NT2/D1 (cell line): ENCODE measurements around the gene DLG2.

Source experiments
- SUZ12 ChIP-seq: IDR thresholded peaks from 2 replicates; pipeline ENCODE4 v1.6.1; 2011; ENCODE audit not compliant: insufficient read length, insufficient read depth; ENCODE audit errors: extremely low read depth
- YY1 ChIP-seq: IDR thresholded peaks from 2 replicates; pipeline ENCODE4 v1.6.1; 2011; ENCODE audit not compliant: insufficient read length, insufficient read depth
- ZNF274 ChIP-seq: IDR thresholded peaks from 2 replicates; pipeline ENCODE4 v1.6.1; 2011; ENCODE audit warnings: mild to moderate bottlenecking, low read depth, low read length

DNA sequence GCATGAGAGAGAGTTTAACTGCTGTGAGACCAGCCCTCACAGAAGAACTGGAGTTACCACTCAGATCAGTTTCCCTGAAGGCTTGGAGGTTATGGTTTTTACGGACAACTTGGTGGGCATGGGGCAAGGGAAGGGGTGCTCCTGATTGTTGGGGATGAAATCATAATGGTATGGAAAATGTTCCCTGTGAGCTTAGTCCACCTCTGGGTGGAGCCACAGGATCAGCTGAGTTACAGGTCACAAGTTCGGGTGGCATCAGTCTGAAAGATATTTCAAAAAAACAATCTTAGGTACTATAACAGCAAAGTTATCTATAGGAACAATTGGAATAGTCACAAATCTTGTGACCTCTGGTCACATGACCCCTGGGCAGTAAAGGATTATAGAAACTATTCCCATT lies 162.9 kb downstream of the DLG2 start:
- TF ChIP-seq ZNF274: no peak
- no peak for TF ChIP-seq SUZ12
- TF ChIP-seq YY1: no peak
